DND-41 (cell line): ENCODE data around the gene GABBR1.

Source experiments
- EZH2 ChIP-seq: IDR thresholded peaks from 3 replicates; pipeline ENCODE4 v1.6.1; 2012; ENCODE audit warnings: borderline replicate concordance, low read depth, mild to moderate bottlenecking, moderate library complexity, low read length, inconsistent platforms; ENCODE audit not compliant: severe bottlenecking
- TF ChIP-seq, protein P1 (sequence below): IDR thresholded peaks from 2 replicates; pipeline ENCODE4 v1.5.1; 2012; ENCODE audit warnings: borderline replicate concordance, low read length, moderate library complexity, mild to moderate bottlenecking; ENCODE audit not compliant: poor library complexity, severe bottlenecking; ENCODE audit errors: extremely low read depth

DNA sequence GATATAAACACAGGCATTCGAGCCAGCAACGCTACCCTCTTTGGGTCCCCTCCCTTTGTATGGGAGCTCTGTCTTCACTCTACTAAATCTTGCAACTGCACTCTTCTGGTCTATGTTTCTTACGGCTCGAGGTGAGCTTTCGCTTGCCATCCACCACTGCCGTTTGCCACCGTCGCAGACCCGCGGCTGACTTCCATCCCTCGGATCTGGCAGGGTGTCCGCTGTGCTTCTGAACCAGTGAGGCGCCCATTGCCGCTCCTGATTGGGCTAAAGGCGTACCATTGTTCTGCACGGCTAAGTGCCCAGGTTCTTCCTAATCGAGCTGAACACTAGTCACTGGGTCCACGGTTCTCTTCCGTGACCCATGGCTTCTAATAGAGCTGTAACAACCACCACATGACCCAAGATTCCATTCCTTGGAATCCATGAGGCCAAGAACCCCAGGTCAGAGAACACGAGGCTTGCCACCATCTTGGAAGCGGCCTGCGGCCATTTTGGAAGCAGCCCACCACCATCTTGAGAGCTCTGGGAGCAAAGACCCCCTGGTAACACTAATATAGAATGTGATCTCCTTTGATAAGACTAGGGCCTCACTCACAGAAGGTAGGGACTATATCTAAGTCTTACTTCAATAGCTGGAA lies 74.4 kb downstream of the GABBR1 start:
- TF ChIP-seq, protein P1, sequence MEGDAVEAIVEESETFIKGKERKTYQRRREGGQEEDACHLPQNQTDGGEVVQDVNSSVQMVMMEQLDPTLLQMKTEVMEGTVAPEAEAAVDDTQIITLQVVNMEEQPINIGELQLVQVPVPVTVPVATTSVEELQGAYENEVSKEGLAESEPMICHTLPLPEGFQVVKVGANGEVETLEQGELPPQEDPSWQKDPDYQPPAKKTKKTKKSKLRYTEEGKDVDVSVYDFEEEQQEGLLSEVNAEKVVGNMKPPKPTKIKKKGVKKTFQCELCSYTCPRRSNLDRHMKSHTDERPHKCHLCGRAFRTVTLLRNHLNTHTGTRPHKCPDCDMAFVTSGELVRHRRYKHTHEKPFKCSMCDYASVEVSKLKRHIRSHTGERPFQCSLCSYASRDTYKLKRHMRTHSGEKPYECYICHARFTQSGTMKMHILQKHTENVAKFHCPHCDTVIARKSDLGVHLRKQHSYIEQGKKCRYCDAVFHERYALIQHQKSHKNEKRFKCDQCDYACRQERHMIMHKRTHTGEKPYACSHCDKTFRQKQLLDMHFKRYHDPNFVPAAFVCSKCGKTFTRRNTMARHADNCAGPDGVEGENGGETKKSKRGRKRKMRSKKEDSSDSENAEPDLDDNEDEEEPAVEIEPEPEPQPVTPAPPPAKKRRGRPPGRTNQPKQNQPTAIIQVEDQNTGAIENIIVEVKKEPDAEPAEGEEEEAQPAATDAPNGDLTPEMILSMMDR = no peak
- no peak for TF ChIP-seq EZH2
